HG03460 (cell line): ENCODE data around the gene PFDN4.

Experiments used
- ATAC-seq: cut with Tn5 transposase; IDR thresholded peaks from one replicate; pipeline ENCODE4 v1.9.1; 2021; ENCODE audit not compliant: unreplicated experiment

The PFDN4 gene, protein sequence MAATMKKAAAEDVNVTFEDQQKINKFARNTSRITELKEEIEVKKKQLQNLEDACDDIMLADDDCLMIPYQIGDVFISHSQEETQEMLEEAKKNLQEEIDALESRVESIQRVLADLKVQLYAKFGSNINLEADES

DNA sequence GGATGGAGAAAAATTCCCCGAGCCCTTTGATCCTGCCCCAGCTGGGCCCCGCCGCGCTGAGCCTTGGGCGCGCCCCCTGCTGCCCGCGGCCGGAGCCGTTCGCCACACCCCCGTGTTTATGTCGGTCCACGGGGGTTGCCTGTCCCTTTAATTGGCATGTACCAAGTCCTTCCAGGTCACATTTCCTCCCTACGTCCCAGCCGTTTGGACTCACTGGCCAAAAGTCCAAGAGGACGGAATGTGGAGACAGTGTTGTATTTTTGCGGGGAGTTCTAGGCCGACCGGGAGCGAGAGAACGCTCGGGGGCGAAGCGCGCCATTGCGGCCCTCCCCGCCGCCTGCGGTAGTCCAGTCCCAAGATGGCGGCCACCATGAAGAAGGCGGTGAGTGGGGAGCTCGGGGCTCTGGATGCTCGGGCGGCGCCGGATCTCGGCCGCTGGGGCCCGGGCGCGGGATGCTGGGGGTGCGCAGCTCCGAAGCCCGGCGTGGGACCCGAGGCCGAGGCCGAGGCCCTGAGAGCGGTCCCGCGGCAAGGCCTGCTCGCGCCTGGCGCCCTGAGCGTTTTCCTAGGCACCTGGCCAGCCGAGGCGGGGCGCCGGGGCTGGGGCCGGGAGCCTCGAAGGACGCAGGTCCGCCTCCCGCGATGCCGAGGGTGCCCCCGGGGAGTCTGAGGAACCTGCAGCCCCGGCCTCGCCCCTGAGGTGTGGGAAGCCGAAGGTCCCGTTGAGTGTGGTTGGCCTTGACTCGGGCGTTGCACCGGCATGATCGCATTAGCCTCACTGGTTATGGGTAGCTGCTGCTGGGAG, at the start of gene PFDN4:
PFDN4 (plus strand) TSS at position 345 of the 805 bp plus-strand sequence; CDS start at position 359, 14 bp downstream.
- peak; percentile 94 for ATAC-seq

DNA sequence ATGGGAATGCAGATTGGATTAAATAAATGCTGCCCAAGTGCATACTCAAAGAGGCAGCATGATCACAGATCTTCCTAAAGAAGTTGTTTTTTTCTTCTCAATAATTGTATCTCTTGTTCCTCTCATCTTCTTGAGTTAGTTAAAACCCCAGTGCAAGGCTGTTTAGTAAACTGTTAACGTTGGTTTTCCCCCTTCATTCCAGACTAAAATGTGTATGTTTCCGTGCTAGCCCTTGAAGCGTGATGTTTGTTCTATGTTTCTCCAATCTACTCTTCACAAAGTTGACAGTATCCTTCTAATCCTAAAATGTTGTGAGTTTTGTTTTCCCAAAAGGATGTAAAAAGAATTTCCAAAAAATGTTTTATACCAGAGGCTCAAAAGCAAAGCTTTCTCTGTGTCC, 49.7 kb upstream of the PFDN4 start:
- no peak for ATAC-seq

DNA sequence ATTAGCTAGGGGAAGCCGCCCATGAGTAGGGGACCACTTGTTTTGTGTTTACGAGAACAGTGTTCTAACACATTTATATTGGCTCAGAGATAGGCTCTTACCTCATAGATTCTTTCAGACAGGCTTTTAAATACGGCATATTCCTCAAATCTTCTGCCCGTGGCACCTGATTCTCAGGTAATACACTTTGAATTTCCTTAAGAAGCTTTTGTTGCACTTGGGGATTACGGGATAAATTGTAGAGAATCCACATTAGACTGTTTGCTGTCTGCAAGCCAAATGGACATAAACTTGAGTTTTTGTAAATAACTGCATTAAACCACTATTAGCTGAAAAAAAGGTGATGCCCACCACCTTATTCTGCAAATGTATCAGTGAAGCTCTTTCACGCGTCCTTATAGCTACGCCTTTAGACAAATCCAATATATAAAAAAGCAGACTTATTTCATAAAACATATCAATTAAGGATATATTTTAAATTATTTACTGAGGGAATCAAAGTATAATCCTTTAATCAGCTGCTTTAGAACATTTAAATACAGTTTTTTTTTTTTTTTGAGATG, 49.0 kb upstream of the PFDN4 start:
- ATAC-seq: no peak

DNA sequence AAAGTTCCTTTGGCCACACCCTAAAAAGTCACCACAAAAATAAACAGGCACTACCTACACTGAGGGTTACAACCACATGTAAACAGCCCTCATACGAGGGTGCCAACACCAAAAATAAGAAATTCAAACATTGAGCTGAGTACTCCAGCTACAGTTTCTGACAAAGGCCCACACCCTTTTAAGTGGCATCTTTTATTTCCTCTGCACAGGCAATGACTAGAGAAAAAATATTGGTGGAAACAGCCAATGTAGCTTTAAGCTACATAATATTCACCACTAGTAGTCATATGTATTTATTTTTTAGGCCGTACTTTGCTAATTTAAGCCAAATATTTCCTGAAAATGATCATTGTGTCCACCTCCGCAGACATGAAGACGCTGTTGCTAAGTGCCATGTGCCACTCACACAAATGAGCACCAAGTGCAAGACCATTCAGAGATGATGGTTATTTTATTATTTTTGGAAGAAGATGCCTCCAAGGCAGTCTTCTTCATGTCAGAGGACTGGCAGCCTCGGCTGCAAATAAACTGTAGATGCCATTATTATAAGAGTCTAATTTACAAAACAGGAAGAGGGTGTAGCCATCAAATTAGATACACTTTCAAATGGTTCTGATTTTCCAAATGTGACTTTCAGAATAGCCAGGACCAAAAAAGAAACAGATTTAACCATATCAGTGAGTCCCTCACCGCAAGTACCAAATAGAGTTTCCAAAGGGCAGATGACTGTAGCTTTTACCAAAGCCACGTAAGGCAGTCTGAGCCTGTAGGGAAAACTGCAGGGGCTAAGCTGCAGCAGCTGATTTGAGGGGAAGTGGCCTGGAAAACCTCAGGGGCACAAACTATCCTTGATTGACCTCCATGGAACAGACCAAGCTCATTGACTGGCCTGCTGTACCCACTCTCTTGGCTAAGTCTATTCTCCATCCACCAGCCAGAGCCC, 47.6 kb upstream of the PFDN4 start:
- ATAC-seq: no peak

DNA sequence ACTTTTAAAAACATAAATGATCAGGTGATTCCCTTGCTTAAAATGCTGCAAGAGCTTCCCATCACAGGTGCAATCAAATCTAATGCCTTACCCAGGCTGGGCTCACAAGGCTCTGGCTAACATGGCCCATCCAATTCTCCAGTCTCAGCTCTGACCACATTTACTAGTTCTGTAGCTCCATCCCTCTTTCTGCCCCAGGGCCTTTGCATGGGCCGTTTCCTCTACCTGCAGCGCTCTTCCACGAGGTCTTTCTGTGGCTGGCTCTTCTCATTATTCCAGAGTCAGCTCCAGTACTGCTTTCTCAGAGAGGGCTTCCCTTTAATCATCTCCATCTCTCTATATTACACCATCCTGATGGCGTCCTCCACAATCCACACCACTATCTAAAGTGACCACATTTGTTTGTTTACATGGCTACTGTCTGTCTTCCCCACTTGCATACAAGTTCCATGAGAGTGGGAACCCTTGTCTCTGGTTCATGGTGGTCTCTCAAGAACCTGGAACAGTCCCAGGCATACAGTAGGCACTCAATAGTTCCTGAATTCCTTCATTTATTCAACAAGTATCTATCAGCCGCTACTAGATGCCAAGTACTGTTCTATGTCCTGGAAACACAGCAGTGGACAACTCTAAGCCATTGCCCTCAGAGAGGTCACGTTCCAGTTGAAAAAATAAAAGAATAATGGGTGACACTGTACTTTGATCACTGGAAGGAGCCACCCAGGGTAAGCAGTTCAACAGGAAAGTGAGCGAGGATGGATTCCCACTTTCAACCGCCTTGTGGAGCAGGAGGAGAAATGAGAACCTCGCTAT, 46.7 kb upstream of the PFDN4 start:
- ATAC-seq: no peak

DNA sequence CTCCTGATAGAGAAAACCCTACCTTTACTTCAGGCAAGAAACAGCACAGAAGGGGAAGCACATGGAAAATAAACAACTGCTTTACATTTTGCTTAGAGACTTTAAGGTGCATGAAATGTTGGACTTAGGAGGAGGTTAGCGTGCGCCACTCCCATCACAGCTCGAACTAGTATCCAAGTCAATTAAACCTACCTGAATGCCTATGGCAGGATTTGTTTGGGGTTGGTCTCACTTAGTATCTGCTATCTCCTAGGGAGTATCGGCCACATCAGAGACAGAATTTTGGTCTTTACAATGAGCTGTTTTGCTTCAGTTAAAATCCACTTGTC, 46.1 kb upstream of the PFDN4 start:
- no peak for ATAC-seq

DNA sequence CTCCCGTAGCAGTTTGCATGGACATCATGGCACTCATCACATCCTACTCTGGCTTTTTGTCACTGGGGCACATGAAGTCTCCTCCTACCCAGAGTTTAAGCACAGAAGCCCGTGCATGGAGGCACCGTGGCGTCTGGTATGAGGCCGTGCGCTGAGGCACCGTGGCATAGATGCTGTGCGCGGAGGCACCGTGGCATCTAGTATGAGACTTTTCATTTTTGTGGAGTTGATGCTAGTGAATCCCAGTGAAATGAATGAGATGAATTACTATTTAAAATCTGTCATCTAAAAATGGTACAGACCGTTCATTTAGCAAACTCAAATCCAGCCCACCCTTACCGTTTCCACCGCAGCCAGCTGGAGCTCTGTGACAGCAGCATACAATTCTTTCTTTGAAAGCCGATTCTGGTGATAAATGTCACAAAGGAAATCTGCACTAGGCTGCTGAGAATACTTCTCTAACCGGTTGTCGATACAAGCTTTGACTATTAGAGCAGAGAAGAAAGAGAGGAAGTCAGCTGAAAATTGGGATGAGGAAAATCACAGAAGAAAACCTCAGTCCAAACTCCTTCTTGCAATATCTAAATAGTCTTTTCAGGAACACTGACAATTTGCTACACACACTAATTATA, 45.4 kb upstream of the PFDN4 start:
- no peak for ATAC-seq

DNA sequence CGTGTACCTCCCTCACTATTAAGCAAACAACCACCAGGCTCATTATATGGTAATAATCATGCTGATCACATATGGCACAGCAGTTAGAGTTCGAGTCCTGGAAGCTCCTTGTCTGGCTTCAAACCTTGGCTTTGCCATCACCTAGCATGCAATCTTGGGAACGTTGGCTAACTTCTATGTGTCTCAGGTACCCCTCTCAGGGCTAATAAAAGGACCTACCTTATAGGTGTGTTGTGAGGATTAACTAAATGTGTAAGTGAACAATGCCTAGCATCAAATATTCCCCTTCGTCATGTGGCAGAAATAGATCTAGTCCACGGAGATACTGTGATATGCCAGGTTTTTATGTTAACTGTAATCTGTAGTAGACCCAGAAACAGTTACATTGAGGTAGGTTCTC, 44.5 kb upstream of the PFDN4 start:
- no peak for ATAC-seq

DNA sequence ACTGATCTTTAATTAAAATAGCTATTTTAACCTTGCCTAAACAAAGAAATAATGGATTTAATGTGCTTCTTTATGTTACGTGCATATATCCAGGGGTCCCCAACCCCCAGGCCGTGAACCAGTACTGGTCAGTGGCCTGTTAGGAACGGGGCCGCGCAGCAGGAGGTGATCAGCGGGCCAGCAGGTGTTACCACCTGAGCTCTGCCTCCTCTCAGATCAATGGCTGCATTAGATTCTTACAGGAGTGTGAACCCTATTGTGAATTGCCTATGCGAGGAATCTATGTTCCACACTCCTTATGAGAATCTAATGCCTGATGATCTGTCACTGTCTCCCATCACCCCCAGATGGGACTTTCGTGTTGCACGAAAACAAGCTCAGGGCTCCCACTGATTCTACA, 42.9 kb upstream of the PFDN4 start:
- ATAC-seq: no peak

DNA sequence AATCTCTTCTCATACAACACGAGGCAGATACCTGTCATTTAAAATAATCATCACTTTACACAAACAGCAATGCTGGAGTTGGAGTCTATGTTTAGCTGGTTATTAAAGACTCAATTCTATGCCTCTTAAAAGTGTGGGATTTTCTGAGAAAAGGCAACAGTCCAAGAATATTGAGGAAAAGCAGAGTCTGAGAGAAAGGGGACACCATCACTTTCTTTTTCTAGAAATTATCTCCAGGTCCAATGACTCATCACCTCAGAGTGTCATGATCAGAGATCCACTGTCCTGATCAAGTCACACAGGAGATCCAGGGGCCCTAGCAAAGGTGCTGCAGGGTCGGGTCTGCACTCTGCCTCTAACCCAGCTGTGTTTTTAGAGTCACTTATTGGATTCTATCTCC, 42.1 kb upstream of the PFDN4 start:
- ATAC-seq: no peak

DNA sequence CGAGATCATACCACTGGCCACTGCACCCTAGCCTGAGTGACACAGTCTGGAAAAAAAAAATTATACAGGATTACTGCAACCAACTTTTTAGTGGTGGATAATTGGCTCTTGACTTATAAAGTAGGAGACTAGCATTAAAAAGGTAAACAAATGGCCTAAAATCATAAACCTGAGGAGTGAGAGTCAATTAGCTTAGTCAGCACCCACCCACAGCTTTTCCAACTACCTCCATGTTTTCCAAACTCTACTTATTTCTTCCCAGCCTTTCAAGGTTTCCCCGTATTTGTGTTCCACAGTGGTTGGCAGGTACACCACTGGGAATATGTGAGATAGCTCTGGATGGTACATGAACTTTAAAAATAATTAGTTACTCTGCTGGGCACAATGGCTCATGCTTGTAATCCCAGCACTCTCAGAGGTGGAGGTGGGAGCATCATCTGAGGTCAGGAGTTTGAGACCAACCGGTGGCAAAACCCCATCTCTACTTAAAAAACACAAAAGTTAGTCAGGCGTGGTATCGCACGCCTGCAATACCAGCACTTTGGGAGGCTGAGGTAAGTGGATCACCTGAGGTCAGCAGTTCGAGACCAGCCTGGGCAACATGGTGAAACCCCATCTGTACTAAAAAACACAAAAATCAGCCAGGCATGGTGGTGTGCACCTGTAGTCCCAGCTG, 40.8 kb upstream of the PFDN4 start:
- ATAC-seq: no peak

DNA sequence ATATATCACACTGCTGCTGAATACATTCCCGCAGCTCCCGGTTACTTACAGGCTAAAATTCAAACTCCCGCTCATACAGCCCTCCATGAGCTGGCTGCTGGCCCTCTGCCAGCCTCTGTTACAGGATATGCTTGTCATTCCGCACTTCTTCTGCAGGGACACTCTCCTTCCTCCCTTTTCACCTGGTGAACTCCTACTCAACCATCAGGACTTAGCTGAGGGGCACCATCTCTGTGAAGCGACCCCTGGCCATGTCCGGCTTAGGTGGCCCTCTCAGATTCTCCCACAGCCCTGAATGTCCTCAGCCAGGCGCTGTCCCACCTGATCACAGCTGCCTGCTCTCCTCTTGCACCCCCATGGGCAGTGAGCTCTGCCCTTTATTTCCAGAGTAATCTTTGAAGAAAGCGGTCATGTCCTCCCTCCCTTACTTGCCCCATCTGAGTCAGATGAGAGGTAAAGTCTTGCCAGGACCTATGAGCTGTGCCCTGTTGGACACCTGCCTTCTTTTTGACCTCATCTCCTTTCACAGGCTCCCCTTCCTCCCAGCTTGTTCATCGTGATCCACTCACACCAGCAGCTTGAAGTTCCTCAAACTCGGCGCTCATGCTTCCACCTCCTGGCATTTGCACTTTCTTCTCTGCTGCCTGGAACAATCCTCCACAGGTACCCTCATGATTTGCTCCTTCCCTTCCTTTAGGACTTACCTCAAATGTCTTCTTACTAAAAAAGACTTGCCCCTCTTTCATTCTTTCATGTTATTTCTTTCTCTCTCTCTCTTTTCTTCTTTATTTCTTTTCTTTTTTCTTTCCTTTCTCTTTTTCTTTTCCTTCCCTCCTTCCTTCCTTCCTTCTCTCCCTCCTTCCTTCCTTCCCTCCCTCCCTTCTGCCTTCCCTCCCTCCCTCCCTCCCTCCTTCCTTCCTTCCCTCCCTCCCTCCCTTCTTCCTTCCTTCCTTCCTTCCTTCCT, 39.7 kb upstream of the PFDN4 start:
- ATAC-seq: no peak

DNA sequence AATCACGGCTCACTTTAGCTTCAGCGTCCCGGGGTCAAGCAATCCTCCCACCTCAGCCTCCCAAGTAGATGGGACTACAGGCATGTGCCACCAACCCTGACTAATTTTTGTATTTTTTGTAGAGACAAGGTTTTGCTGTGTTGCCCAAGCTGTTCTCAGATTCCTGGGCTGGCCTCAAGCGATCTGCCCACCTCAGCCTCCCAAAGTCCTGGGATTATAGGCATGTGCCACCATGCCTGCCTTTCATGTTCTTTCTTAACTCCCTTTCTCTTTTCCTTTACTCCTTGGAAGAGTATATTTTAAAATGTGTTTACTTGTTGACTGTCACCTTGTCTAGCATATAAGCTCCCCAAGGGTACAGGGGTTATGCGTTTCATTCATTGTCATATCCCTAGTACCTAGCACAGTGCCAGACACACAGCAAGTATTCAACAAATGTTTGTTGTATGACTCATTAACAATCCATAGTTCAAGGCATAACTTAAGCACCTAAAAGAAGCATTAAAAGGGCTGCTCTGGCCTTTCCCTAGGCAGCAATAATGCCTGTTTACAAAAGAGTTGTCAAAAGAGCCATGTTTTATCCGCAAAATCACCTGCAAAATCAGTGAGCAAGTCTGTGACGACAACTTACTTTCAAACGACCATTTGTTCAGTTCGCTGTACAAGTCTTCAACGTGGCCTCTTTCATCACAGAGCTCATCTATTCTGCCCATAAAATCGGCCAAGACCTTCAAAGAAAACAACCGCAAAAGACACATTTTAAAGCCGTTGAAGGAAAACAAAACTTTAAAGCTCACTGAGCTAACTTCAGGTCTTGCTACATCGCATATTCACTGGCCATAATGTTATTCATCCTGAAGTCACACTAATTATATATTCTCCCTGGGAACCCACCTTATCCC, 38.7 kb upstream of the PFDN4 start:
- ATAC-seq: no peak

DNA sequence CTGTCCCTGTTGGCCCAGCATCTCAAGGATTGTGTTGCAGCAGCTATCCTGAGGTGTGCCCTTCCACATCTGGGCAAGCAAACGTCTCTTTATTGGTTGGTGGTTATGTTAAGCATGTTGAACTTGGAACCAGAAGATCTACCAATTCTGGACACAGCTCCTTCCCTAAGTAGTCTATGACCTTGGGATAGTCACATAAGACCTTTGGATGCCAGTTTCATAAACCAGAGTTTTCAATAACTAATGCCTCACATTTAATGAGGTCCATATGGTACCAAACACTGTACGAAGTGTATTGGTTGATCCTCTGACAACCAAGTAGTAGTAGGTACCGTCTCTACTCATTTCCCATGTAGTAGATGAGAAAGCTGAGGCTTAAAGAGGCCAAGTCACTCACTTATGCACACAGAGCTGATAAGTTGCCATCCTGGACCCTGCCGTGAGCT, 37.8 kb upstream of the PFDN4 start:
- no peak for ATAC-seq

DNA sequence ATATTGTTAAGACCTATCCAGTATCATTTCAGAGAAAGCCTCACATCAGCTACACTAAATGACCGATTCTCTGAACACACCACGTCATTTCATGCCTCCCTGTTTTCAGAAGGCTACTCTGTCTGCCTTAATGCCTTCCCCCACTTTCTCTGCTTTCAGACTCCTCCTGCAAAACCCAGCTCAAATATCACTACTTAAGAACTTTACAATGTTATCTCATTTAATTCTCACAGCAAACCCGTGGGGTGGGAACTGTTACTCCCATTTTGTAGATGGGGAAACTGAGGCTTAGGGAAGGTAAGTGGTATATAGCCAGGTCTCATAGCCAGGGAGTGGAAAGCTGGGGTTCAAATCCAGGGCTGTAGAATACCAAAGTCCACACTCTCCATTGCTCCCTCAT, 36.9 kb upstream of the PFDN4 start:
- no peak for ATAC-seq

DNA sequence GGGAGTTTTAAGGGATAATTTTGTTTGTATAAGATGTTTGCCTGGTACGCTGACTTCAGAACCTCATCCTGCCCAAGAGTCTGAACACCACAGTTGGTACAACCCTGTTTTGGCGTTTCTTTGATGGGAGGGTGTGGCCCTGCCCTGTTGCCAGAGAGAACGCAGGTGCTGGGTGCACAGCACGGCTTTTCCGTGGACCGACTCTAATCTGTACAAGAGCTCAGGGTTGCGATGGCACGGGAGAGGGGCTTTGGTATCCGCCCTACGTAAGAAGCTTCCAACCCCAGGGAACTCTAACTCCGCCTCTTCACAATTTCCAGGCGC, 35.4 kb upstream of the PFDN4 start:
- no peak for ATAC-seq

DNA sequence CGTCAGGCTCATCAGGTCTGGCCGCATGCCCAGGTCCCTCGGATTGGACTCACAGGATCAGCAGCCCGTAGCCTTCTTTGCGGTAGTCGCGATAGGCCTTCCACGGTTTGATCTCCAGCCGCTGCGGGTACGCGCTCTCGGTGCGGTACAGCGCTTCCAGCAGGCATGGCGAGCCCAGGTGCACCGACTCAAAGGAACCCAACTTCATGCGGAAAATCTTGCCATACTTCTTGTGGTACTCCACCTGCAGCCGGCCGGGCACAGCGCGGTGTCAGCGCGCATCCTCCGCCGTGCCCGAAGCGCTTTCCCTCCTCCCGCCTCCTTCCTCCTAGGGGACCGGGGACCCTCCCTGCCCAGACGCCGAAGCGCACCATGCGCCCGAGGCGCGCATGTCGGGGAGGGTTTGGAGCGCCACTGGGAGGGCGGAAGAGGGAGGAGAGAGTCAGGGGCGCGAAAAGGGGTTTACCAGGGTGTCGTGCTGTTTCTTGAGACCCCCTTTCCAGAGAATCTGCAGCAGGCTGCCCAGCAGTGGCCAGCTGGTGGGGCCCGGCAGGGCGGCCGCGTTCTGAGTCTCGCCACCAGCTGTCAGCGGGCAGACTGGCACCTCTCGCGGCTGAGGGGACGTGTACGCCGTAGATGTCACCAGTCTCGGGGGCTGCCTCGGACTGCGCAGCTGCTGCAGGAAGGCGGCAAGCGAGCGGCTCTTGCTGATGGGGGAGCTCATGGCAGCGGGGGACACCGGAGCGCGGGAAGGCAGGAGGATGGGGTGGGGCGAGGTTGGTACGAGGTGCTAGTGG, 34.8 kb upstream of the PFDN4 start:
- ATAC-seq: no peak
